Uterus (tissue), 2 donors: ENCODE measurements around the gene LRRC28.

ENCODE experiments used
- CTCF ChIP-seq, 4 experiments: fragments of 200-600 bp in 2 of 4; fragments of 450-650 bp in 2 of 4; sonication (generic) in 2 of 4; IDR thresholded peaks; one replicate each; pipeline ENCODE4 v1.5.1; 2016 to 2019; ENCODE audit warnings: antibody characterized with exemption in 4 of 4, mild to moderate bottlenecking in 2 of 4, moderate library complexity in 1 of 4
- POLR2A ChIP-seq, 2 donors: fragments of 450-650 bp; IDR thresholded peaks; one replicate each; pipeline ENCODE4 v1.6.1; 2016; ENCODE audit warnings: antibody characterized with exemption in 2 of 2, mild to moderate bottlenecking in 1 of 2, moderate library complexity in 1 of 2

- TF ChIP-seq POLR2A (IDR thresholded peaks at IDR 0.05) (no peak), CTCF (IDR thresholded peaks at IDR 0.05) (no peak)
Measured at GRCh38 chr15:99402014-99402729, 150.9 kb downstream of the LRRC28 start.
